SKM-1 treated with dmso at 0.1 percent for 144 hours (cell line): Measurements from ENCODE around the gene INO80E.
A peak's percentile ranks its signal among the peaks of the same experiment; 100 is the strongest.

Experiments used
- DNase-seq: peaks from one replicate; lab custom pipeline; 2025; ENCODE audit not compliant: unreplicated experiment; lab: John Stamatoyannopoulos, UW

INO80E gene

DNA sequence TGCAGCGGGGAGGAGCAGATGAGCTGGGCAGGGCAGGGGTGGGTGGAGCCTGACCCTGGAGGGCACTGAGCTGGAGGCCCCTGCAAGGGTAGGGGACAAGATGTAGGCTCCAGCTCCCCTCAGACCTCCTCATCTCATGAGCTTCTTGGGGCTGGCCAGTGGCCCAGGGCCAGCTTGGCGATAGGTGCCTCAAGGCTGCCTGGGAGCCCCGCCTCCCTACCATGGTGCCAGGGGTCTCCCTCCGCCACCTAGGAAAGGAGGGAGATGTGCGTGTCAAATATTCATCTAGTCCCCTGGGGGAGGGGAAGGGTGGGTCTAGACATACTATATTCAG is 4.5 kb upstream of the INO80E start:
- no peak for DNase-seq

DNA sequence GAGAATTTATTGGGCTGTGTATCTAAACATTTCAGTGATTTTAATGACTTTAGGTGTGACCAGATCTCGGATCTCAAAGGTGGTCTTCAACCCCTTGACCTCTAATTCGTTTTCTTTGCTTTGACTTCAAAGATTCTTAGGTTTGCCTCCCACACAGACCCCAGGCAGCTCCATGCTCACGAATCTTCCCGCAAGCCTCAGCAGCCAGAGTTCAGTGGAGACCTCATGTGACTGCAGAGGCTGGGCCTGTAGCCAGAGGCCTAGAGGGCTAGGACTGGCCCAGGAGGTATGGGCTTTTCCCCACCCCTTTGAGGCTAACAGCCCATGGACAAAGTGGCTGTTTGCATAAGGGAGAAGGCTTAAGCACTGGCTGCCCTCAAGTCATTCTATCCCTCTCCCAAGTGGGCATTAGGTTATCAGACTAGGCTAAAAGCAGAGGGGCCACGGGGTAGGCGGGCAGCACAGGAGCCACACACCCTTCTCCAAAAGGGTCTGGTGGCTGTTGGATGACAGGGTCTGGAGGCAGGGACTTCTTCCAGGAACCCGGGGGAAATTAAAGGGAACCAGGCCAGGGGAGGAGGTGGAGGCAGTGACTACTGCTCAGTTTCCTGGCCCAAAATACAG is 3.6 kb upstream of the INO80E start:
- no peak for DNase-seq

DNA sequence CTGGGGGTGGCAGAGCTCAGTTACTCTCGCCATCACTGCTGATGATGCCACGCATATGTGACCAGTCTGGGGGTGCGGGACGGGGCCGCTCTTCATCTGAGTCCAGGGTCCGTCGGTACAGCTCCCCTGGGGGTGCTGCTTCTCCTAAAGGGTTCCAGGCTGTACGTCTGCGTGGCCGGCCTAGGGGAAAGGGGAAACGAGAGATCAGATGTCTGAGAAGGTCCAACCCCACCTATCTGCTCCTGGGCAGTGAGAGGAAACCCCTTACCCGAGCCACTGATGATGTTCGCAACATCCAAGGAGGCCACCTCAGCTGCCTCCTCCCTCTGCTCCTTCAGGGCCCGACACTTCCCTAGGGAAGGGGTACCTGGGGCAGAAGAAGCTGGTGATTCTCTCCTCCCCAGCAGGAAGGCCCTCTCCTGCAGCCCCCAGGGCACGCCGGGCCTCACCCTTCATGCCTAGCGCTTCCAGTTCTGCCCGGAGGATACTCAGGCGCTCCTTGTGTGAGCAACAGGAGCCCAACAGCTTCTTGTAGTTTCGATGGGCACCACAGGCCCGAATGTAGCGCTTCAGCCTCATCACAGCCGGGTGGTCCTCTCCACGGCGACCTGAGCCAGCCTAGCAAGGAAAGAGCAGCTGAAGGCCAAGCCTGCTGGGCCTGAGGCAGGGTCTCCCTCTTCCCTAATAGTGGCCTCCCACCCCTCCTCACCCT is 2.7 kb upstream of the INO80E start:
- no peak for DNase-seq

GRCh38 chr16:29993903-29994599 is 2.0 kb upstream of the INO80E start:
- no peak for DNase-seq

- DNase-seq = no peak
These were observed 1.3 kb upstream of the INO80E start for GRCh38 chr16:29994600-29995323.

DNA sequence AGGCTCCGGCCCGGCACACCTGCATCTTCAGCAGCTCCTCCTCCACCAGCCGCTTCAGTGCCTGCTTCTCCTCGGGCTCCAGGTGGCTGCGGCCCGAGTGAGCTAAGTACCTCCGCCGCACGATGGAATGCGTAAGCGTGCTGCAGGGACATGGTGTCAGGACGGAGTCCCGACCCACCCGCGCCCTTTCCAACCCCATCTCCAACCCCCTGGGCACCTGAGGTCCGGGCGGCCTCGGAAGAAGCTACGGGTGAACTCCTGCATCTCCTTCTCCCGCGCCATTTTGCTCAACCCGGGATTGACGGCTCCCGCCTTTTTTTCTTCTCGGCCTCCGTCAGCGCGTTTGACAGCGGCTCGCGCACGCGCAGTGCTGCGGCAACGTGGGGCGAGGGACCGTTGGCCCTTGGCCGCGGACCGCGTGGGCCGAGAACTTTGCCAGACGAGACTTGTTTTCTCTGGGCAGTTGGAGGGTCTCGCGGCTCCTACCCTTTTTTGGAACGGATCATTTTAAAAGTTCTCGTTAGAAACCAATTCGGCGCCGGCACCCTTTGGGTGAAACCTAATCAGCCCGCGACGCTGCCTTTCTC is 624 bp upstream of the INO80E start, which contains the start of gene HIRIP3:
HIRIP3 (minus strand) TSS at position 294 of the 587 bp plus-strand sequence; CDS start at position 282, 12 bp downstream.
- peak; percentile 79 for DNase-seq

- no peak for DNase-seq
These were observed 767 bp downstream of the INO80E start for GRCh38 chr16:29996766-29997250.

- no peak for DNase-seq
These were observed 3.6 kb downstream of the INO80E start for GRCh38 chr16:29999605-30000004.

GRCh38 chr16:30000735-30001631 is 4.9 kb downstream of the INO80E start:
- no peak for DNase-seq

GRCh38 chr16:30002614-30003346 is 6.7 kb downstream of the INO80E start:
- DNase-seq = no peak

DNA sequence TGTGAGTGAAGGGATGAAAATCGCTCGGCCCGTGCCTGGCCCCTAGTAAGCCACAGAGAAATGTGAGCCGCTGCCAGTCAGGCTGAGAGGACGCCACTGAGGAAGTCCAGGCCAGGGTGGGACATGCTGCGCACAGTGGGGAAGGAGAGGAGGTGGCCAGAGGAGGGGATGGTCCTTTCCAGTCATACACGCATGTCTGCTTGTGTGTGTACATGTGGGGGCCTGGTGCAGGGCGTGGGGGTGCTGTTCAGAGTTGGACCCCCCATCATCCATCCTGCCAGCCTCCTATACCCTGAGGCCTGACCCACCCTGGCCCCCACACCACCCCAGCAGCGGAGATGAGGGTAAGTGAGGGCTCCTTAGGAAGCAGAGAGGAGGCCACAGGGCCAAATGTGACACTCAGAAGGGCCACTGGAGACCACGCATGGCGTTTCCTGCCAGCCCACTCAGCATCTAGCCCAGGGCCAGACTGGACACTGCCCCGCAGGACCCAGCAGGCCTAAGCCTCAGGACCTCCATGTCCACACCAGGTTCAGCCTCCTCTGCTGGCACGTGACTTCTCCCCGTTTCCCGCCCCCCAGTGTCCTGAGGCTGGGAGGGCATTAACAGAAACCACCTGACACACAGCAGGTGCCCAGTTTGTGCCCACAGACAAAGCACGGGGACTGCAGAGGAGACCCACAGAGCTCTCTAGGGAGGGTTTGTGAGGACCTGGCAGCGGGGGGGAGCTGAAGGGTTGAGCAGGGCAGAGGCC is 7.8 kb downstream of the INO80E start:
- DNase-seq = no peak

DNA sequence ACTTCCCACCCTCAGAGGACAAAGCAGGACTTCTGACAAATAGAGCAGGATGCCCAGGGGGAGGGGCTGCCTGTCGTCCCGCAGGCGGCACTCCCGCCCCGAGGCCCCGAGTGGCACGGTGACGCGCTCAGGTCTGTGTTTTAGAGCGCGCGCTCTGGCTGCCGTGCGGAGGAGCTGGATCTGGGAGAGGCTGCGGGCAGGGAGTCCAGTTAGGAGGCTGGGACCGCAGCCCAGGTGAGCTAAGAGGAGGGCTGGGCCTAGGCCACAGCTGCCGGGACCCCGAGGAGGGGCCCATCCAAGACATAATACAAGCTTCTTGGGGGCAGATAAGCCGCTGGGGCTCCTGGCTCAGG is 8.4 kb downstream of the INO80E start:
- DNase-seq = no peak

GRCh38 chr16:30004811-30005242 is 8.8 kb downstream of the INO80E start:
- DNase-seq = no peak

- DNase-seq = peak; percentile 39
These were observed 9.5 kb downstream of the INO80E start for GRCh38 chr16:30005341-30006094.

DNA sequence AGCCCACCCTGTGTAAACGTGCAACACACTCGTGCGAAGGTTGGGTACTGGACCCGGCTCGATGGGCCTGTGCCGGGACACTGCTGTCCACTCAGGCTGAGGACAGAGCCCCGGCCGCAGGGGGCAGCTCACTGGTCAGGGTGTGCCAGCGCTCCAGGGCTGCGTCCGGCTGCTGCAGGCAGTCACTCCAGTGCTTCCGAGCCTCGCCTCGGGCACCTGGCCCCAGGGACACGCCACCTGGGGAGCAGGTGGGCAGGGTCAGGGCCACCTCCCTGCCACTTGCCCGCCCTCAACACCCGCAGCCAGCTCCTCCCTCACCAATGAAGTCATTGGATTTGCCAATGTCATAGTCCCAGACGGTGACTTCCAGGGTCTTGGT is 10.0 kb downstream of the INO80E start:
- DNase-seq = no peak

DNA sequence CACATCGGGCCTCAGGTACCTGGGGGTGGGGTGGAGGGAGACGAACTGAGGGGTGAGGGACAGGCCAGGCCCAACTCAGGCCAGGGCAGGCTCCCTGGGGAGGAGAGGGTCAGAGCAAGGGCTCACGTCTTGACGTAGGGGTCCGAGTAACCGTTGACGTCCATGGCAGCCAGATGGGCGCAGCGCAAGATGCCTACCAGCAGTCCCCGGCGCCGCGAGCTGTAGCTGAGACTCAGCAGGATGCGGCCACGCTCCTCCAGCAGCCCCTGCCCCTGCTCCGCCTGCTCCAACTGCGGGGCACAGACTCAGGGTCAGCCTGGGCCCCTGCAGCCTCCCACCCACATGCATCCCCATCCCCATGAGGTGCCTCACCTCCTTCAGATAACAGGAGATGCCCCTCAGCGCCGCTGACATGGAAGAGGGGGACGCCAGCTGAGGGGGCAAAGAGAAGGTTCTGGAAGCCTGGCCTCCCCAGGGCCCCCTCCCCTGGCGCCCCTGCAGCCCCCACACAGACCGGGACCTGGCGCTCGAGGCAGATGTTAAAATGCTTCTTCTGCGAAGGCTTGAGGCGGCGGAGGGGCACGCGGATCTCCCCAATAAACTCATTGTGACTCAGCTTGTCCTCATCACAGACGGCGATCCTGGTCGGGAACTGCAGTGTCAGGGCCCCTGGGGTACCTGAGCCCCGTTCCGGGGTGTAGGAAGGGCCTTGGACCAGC is 10.8 kb downstream of the INO80E start:
- DNase-seq = no peak

DNA sequence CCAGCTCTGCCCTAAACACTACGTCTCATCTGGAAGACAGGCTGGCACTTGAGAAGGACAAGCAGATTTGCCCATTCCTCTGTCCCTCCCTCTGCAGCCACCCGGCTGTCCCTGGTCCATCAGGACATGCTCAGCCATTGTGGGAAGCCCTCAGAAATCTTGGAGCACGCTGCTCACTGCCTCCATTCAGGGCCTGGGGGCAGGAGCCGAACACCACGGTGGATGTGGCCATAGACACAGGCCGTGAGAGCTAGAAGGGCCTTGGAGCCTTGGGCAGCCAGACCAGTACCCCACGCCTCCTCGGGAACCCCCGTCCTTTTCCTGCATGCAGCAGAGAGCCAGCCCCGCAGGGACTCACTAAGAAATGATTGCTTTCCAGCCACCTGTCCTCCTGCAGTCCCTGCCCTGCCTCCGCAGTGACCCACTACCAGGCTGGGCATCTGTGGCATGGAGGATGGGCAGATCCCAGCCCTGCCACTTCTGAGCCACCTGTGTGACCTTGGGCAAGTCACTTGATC is 11.4 kb downstream of the INO80E start:
- no peak for DNase-seq
